Activated CD4-positive, alpha-beta T cell treated with anti-CD3 and anti-CD28 coated beads for 36 hours (primary cell): ENCODE results near the gene FJX1. TPM values are rescaled to one million over a fixed set of nuclear protein-coding genes. Genes with fewer than 3 reads are reported as not detected.
A peak's percentile ranks its signal among the peaks of the same experiment; 100 is the strongest.

Experiments
- ATAC-seq: fragments of 200-7000 bp; cut with Tn5 transposase; one replicate; pipeline ENCODE4 v1.10.0; 2021; ENCODE audit warnings: mild to moderate bottlenecking, moderate library complexity
- CTCF ChIA-PET: fragments of 350-600 bp; sonication (Branson Sonifier 250); formaldehyde crosslinking; loops from one replicate; lab custom pipeline; 2021; ENCODE audit warnings: antibody characterized with exemption; lab: Charles Lee
- POLR2A ChIA-PET: fragments of 350-600 bp; sonication (Branson Sonifier 250); formaldehyde crosslinking; loops from one replicate; lab custom pipeline; 2021; ENCODE audit warnings: antibody characterized with exemption, inconsistent platforms; lab: Charles Lee
- DNase-seq: peaks from one replicate; pipeline ENCODE4 v3.0.0-alpha.2; 2020
- H3K27ac Mint-ChIP-seq: one replicate; pipeline ENCODE4 v1.8.0; 2021; ENCODE audit warnings: mixed read lengths
- H3K27me3 Mint-ChIP-seq: one replicate; pipeline ENCODE4 v1.8.0; 2021; ENCODE audit warnings: mixed read lengths
- H3K36me3 Mint-ChIP-seq: one replicate; pipeline ENCODE4 v1.8.0; 2021; ENCODE audit warnings: low read depth, mixed read lengths
- H3K4me1 Mint-ChIP-seq: one replicate; pipeline ENCODE4 v1.8.0; 2021; ENCODE audit warnings: mixed read lengths
- H3K4me3 Mint-ChIP-seq: one replicate; pipeline ENCODE4 v1.8.0; 2021; ENCODE audit warnings: mild to moderate bottlenecking, moderate library complexity, mixed read lengths
- H3K9me3 Mint-ChIP-seq: one replicate; pipeline ENCODE4 v1.8.0; 2021; ENCODE audit warnings: low read depth, mixed read lengths
- intact Hi-C, 2 experiments: fragments of 100-400 bp; cut with DNase I in 1 of 2; cut with micrococcal nuclease in 1 of 2; formaldehyde crosslinking; loops; one replicate each; pipeline versions ENCODE4 v1.14.2 to v1.15.1; 2022 to 2024; cut with DNase I, micrococcal nuclease
- total RNA-seq, 2 experiments: library from RNA; stranded (reverse); gene quantifications; one replicate each; pipeline ENCODE4 v1.2.3, GENCODE V29; 2021

The FJX1 gene
- total RNA-seq, 2 experiments from 2014 or later: 0.69 to 0.74 TPM

DNA sequence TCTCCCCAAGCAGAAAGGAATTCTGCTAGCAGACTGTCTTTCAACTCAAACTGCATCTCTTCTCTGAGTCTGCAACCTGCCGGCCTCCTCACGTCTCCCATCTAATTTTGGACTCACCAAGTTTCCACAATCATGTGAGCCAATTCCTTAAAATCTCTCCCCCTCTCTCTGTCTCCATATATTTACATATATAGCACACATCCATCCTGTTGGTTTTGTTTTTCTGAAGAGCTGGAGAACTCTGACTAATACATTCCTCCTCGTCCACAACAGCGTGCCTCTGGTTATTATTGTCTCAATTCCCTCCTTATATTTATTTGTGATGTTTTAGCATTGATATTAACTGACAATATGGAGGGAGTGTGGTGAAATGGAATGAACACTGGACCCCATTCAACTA lies 29.6 kb upstream of the FJX1 start:
- CTCF ChIA-PET: no interaction called here
- H3K4me1 Mint-ChIP-seq: no peaks in the 10 kb centered on the region
- intact Hi-C loops: no loop called here
- no peaks in the 10 kb centered on the region for H3K9me3 Mint-ChIP-seq
- POLR2A ChIA-PET: no interaction called here
- no peak for DNase-seq
- no peaks in the 10 kb centered on the region for H3K36me3 Mint-ChIP-seq
- no peak for ATAC-seq
- H3K27me3 Mint-ChIP-seq: peaks cover 30% of the 10 kb centered on the region
- H3K4me3 Mint-ChIP-seq: no peak overlapping the region
- no peak overlapping the region for H3K27ac Mint-ChIP-seq

DNA sequence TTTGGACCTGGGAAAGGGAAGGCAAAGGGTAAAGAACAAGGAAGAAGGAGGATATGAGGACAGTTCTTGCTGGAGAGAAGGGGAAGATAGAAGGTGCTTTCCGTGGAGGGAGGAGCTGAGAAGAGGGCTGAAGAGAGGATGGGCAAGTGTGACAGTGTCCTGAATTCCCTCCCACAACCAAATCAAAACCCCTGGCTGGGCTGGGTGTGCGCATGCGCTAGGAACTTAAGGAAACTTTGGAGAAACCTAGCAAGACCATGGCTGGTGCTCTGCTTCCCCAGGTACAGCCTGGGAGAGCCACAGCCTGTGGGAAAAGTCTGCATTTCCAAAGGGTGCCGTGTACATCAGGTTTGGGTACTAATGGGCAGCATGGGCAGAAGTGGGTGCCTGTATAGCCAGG lies 29.0 kb upstream of the FJX1 start:
- Mint-ChIP-seq H3K9me3 (no peaks in the 10 kb centered on the region), H3K27ac (no peak overlapping the region), H3K4me3 (no peak overlapping the region), H3K27me3 (peaks cover 31% of the 10 kb centered on the region), H3K36me3 (no peaks in the 10 kb centered on the region), H3K4me1 (no peaks in the 10 kb centered on the region)
- ChIA-PET POLR2A (no interaction called here), CTCF (interaction anchor here (0.6 kb wide), 1 partner anchor 561 kb away, joined by 3 read pairs; no protein-coding TSS in a partner anchor)
- DNase-seq: no peak
- intact Hi-C loops: no loop called here
- ATAC-seq: no peak

DNA sequence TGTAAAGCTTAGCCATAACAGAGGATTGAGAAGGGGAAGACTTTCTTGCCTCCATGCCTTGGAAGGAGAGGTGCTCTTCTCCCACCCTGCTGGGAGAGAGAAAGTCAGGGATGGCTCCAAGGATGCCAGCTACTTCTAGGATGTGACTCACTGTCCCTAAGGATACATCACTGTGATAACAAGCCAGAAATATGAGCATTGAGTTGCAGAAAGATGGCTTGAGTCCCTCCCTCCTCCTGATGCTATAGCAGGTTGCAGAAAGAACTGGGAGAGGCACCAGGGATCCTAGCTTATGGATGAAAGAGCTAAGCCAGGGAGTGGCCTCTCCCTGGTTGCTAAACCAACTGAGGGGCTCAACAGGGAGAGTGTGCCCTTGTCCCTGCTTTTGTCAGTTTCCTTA lies 27.8 kb upstream of the FJX1 start:
- ChIA-PET CTCF (no interaction called here), POLR2A (no interaction called here)
- ATAC-seq (no peak), DNase-seq (no peak)
- intact Hi-C loops: no loop called here
- H3K27ac Mint-ChIP-seq: no peak overlapping the region
- no peaks in the 10 kb centered on the region for H3K9me3 Mint-ChIP-seq
- peaks cover 32% of the 10 kb centered on the region for H3K27me3 Mint-ChIP-seq
- H3K36me3 Mint-ChIP-seq: no peaks in the 10 kb centered on the region
- H3K4me1 Mint-ChIP-seq: no peaks in the 10 kb centered on the region
- H3K4me3 Mint-ChIP-seq: no peak overlapping the region

DNA sequence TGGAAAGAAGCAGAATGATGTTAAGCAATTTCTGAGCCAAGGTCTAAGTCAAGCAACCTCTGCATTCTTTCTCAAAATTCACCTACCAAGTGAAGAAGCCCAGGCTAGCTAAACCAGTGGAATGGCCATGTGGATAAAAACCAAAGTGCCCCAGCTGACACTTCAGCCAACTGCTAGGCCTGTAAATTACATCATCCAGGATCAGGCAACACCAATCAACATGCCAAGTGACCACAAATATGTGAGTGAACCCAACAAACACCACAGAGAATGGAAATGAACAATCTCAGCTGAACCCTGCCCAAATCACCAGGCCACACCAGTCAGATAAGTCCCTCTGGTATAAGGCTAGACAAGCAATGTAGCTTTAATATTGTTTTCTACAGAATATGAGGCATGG lies 25.1 kb upstream of the FJX1 start:
- no peaks in the 10 kb centered on the region for H3K4me1 Mint-ChIP-seq
- DNase-seq (no peak), ATAC-seq (no peak)
- no peak overlapping the region for H3K27ac Mint-ChIP-seq
- no peak overlapping the region for H3K4me3 Mint-ChIP-seq
- H3K27me3 Mint-ChIP-seq: peaks cover 40% of the 10 kb centered on the region
- intact Hi-C loops: no loop called here
- ChIA-PET POLR2A (no interaction called here), CTCF (interaction anchor here (0.9 kb wide), 1 partner anchor 108 kb away, joined by 3 read pairs; no protein-coding TSS in a partner anchor)
- no peaks in the 10 kb centered on the region for H3K36me3 Mint-ChIP-seq
- no peaks in the 10 kb centered on the region for H3K9me3 Mint-ChIP-seq

DNA sequence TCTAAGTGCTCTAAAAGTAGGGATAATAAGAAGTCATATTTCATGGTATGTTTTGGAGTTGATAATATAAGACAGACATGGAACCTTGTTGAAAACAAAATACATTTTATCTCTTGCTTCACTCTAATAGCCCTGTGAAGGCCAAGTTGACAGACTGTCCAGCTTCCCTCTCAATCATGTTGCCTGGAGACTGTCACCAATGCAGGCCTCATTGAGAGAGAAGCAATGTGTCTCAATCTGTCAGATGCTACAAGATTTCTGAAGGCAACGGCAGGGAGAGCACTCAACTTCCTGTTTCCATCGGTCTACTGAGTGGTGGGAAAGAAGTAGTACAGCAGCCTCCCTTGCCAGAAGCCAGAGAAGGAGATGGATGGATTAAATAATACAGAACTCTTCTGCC lies 23.6 kb upstream of the FJX1 start:
- DNase-seq: no peak
- ChIA-PET CTCF (no interaction called here), POLR2A (no interaction called here)
- intact Hi-C loops: no loop called here
- Mint-ChIP-seq H3K9me3 (no peaks in the 10 kb centered on the region), H3K27me3 (peaks cover 37% of the 10 kb centered on the region), H3K4me1 (no peaks in the 10 kb centered on the region), H3K27ac (no peak overlapping the region), H3K4me3 (no peak overlapping the region), H3K36me3 (no peaks in the 10 kb centered on the region)
- ATAC-seq: no peak

DNA sequence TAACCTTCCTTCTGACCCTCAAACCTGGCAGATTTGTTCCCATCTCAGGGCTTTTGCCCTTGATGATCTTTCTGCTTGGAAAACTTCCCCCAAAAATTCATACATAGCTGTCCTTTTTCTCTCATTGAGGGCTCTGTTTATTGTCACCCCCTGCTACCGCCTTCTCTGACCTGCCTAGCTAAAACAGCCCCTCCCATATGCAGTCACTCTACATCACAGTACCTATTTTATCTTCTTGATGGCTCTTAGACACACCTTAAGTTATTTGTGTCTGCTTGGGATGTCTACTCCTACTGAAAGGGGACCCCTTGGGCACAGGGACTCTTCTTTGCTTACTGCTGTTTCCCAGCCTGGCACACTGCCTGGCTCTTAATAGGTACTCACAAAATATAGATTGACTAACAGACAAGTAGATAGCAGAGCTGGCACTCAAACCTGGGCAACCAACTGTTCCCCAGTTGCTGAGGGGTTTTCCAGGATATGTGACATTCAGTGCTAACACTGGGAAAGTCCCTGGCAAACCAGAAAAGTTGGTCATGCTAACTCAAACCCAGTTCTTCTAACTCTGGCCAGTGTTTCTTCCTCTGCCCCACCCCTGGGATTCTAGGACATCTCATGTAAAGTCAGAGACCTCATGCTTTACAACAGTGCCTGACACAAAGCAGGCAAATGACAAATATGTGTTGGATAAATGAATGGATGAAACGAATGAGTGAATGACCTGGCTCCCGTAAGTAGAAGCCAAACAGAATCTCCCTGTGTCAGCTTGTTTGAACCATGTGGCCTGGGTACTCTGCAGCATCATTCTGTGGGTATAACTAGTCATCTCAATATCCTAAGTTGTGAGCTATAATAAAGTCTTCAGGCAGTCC lies 19.8 kb upstream of the FJX1 start:
- intact Hi-C loops: no loop called here
- Mint-ChIP-seq H3K4me1 (no peaks in the 10 kb centered on the region), H3K27ac (no peak overlapping the region), H3K27me3 (peaks cover 36% of the 10 kb centered on the region), H3K36me3 (no peaks in the 10 kb centered on the region), H3K9me3 (no peaks in the 10 kb centered on the region), H3K4me3 (no peak overlapping the region)
- POLR2A ChIA-PET: no interaction called here
- ATAC-seq (peak; percentile 72), DNase-seq (peak; percentile 17)
- CTCF ChIA-PET: interaction anchor here (0.9 to 1.0 kb wide), 2 partner anchors 16 to 486 kb away, joined by 3 read pairs; no protein-coding TSS in a partner anchor

DNA sequence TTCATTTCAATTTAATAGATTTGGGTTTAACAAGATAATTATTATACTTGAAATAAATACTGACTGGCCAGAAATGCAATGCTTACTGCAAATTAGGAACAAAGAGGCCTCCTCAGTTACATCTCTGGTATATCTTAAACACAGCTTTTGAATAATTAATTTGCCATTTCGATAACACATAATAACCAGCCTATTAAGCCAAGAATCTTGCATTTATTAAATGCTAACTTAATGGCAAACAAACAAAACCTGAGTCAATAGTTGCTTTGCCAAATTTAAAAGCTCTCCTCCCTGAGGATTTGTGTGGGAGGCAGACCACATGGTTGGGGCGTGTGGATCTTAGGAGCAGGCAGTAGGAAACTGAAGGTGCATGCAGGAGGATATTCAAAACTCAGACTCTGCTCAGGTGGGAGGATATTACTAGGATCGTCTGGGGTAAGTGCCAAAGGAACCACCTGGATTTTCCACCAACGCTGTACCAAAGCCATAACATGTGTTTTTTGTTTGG lies 17.9 kb upstream of the FJX1 start:
- Mint-ChIP-seq H3K27me3 (peaks cover 32% of the 10 kb centered on the region), H3K27ac (no peak overlapping the region), H3K4me1 (no peaks in the 10 kb centered on the region), H3K9me3 (no peaks in the 10 kb centered on the region), H3K36me3 (no peaks in the 10 kb centered on the region), H3K4me3 (no peak overlapping the region)
- intact Hi-C loops: no loop called here
- DNase-seq (no peak), ATAC-seq (no peak)
- CTCF ChIA-PET: interaction anchor here (1.0 kb wide), 2 partner anchors 34 to 666 kb away, joined by 3 read pairs; no protein-coding TSS in a partner anchor
- POLR2A ChIA-PET: no interaction called here

DNA sequence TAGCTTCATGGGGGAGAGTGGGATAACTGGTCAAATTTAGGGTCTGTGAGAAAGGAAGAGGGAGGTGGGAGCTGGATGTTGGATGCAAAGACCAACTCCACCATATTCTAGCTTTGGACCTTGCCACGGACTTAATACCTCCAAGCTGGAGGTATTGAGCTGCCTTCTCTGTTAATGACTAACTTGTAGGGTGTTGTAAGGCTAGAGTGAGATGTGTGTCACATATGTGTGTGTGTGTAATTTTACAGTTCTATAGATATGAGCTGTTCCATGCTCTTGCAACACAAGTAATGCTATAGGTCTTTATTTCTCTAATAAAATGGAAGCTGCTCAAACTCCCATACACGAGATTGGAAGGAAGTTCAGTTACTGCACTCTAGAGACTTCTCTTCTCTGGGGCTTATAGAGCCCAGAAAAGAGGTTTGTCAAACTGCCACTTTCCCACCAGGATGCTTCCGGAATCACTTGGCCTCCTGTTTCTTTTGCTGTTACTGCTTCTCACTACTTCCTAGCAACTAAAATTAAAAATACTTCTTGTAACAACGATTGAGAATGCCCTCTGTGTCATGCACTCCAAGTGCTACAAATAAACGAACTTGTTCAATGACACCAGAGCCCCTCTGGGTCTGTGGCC lies 16.0 kb upstream of the FJX1 start:
- no peak for DNase-seq
- Mint-ChIP-seq H3K27me3 (peaks cover 26% of the 10 kb centered on the region), H3K9me3 (no peaks in the 10 kb centered on the region), H3K36me3 (no peaks in the 10 kb centered on the region), H3K4me3 (no peak overlapping the region), H3K27ac (no peak overlapping the region), H3K4me1 (no peaks in the 10 kb centered on the region)
- CTCF ChIA-PET: interaction anchor here (0.6 to 1.4 kb wide), 3 partner anchors 14 to 662 kb away, joined by 3 read pairs; no protein-coding TSS in a partner anchor
- POLR2A ChIA-PET: no interaction called here
- intact Hi-C loops: no loop called here
- no peak for ATAC-seq

DNA sequence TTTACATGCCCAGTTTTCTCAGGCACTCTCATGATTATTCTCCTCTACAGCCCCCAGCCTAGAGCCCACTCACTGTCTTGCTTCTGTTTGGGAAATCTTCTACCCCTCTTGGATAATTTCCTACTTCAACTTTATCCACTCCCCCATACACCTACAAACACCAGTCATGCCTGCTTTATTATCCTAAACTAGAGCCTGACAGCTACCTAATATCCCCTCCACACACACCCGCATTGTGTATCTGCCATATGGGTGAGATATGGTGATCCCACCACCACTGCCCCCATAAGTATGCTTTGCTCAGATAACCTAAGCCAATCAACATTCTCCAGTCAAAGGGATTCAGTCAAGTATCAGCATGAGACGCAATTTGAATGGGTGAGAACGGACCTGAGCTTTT lies 15.3 kb upstream of the FJX1 start:
- Mint-ChIP-seq H3K36me3 (no peaks in the 10 kb centered on the region), H3K9me3 (no peaks in the 10 kb centered on the region), H3K4me3 (no peak overlapping the region), H3K27ac (no peak overlapping the region), H3K27me3 (peaks cover 26% of the 10 kb centered on the region), H3K4me1 (no peaks in the 10 kb centered on the region)
- intact Hi-C loops: no loop called here
- ChIA-PET POLR2A (no interaction called here), CTCF (interaction anchor here (1.4 kb wide), 1 partner anchor 13 kb away, joined by 3 read pairs; no protein-coding TSS in a partner anchor)
- ATAC-seq (no peak), DNase-seq (no peak)

DNA sequence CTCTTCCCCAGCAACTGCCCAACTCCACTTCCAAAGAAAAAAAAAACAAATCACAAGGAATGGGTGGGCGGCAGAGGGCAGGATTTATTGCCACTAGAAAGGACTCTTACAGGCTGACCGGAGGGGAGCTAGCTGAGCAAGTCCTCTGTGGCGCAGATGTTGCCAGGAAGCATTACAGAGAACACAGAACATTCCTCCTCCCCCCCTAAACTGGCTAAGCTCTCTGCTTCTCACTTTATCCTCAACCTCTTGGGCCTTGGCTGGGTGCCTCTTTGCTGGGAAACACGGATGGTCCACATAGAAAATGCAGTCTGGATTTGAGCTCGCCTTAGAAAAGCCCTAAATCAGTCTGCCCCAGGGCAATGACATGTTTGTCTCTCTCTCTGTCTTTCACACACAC lies 12.6 kb upstream of the FJX1 start:
- Mint-ChIP-seq H3K4me3 (no peak overlapping the region), H3K9me3 (no peaks in the 10 kb centered on the region), H3K4me1 (no peaks in the 10 kb centered on the region), H3K27me3 (peaks cover 29% of the 10 kb centered on the region), H3K27ac (no peak overlapping the region), H3K36me3 (no peaks in the 10 kb centered on the region)
- POLR2A ChIA-PET: no interaction called here
- ATAC-seq: no peak
- CTCF ChIA-PET: interaction anchor here (0.8 to 2.7 kb wide), 2 partner anchors 10 to 216 kb away, joined by 3 to 8 read pairs; no protein-coding TSS in a partner anchor
- intact Hi-C loops: no loop called here
- DNase-seq: no peak

DNA sequence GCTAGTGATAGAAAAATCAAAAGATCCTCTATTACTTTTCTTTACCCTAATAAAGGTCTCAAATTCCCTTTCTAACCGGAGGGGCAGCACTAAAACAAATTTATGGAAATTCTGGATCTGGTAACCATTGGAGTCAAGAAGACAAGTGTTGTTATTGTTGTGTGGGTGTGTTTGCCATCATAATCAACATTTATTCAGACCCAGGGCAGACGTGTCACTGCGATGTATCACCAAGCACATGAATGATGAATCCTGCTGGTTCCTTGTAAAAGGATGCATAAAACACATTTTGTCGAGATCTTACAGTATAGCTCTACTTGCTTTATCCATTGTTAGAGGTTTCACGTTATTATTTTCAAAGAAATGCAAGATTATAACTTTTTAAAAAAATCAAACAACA lies 12.1 kb upstream of the FJX1 start:
- H3K4me3 Mint-ChIP-seq: no peak overlapping the region
- H3K27me3 Mint-ChIP-seq: peaks cover 32% of the 10 kb centered on the region
- ChIA-PET CTCF (interaction anchor here (2.7 kb wide), 1 partner anchor 216 kb away, joined by 8 read pairs; no protein-coding TSS in a partner anchor), POLR2A (no interaction called here)
- DNase-seq (no peak), ATAC-seq (no peak)
- no peak overlapping the region for H3K27ac Mint-ChIP-seq
- intact Hi-C loops: no loop called here
- H3K9me3 Mint-ChIP-seq: no peaks in the 10 kb centered on the region
- no peaks in the 10 kb centered on the region for H3K4me1 Mint-ChIP-seq
- no peaks in the 10 kb centered on the region for H3K36me3 Mint-ChIP-seq
